Measurements from ENCODE around the gene PTPN22. TPM values are rescaled to one million over a fixed set of nuclear protein-coding genes. Genes with fewer than 3 reads are reported as not detected.

Gene PTPN22
- total RNA-seq (2022; extraction: Qiagen RNA extraction), result not detected in 5 replicates

DNA sequence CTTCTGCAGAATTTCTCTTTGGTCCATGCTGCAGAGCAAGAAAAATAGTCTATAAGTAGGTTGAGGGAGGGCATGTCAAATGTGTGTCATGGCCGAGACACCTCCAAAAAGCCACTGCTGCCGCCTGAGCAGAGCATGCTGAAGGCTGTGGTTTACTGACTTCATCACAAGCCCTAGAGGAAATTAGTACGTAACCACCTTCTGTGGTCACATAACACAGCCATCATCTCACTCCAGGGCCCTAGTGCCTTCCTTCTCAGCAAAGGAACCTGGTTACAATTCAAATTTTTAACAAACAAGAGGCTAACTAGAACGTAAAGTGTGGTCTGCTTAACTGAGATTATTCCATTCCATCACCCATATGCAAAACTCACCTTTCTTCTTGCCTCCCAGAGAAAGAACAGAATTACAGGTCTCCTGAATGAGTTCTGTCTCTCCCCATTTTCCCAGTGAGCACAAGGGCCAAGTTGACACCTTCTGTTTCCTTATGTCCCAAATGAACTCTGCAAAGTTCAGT is at the start of gene PTPN22:
Gene PTPN22, minus strand, starts transcription at position 116 of the 517 bp plus-strand sequence.

DNA sequence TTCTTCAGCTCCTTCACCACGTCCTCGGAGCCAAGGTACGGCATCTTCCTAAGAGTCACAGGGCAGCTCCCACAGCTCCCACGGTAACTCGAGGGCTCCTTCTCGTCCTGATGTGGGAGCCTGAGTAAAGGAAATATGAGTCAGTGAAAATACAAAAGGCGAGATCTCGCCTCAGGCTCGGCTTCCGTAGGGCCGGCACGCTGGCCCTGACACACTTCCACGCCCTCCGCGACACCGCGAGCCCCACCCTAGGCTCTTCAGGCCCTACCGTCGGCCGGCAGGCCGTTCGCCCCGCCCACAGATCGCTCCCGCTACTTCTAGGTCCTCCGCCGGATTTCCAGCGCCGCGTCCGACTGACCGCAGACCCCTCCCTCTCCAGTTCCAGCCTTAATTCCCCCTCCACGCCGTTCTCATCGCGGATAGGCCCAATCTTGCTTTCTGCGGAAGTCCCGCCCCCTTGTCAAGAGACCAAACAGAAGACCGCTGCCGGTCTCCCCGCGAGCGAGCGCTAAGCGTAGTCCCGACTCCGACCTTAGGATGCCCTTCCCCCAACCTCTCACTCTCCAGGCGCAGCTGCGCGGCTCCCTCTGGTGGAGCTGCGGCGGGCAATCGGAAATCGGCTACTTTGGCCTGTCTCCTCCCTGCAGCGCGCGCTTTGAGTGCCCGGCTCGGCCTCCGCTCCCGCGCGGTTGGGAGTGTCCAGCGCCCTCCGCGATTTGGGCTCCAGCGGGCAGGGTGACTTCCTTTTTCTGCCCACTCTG is 33.3 kb upstream of the PTPN22 start, which contains the start of the genes AP4B1 and DCLRE1B:
Gene AP4B1, minus strand, starts transcription at position 126 of the 761 bp plus-strand sequence. Its CDS starts 82 bp downstream, at position 44.
Gene DCLRE1B, plus strand, starts transcription at position 653 of the 761 bp plus-strand sequence. CDS start 261 bp downstream, outside the sequence.

DNA sequence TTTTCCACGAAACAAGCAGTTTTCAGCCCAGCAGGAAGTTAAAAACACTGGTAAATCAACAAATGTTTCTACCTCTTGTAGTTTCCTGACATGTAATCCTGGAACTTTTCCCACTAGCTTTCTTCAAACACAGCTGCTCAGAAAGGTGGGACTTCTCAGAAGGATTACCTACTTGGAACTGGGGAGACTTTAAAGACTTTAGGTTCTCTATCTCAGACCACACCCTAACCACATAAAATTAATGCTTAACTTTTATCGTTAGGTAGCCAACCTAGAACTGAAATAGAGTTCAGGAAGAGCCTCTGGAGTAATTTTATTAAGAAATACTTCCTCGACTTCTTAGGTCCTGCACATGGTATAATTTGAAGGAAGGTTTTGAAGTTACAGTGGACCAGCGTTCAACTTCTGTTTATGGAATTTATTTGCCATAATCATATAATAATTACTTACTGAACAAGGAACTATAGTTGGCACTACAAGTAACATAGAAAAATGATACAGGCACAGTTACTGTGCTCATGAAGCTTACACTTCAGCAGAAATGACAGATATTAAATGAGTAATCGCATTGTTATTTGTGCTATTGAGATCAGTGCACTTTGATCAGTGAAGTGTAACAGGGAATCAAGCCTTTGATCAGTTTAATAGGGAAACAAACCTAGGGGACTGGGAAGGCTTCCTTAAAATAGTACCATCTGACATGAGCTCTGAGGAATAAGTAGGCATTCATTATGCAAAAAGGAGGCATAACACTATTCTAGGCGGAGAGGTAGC is 16.1 kb upstream of the PTPN22 start, which contains the start of gene BCL2L15:
Gene BCL2L15, minus strand, starts transcription at position 180 of the 774 bp plus-strand sequence. CDS start 206 bp downstream, outside the sequence.

DNA sequence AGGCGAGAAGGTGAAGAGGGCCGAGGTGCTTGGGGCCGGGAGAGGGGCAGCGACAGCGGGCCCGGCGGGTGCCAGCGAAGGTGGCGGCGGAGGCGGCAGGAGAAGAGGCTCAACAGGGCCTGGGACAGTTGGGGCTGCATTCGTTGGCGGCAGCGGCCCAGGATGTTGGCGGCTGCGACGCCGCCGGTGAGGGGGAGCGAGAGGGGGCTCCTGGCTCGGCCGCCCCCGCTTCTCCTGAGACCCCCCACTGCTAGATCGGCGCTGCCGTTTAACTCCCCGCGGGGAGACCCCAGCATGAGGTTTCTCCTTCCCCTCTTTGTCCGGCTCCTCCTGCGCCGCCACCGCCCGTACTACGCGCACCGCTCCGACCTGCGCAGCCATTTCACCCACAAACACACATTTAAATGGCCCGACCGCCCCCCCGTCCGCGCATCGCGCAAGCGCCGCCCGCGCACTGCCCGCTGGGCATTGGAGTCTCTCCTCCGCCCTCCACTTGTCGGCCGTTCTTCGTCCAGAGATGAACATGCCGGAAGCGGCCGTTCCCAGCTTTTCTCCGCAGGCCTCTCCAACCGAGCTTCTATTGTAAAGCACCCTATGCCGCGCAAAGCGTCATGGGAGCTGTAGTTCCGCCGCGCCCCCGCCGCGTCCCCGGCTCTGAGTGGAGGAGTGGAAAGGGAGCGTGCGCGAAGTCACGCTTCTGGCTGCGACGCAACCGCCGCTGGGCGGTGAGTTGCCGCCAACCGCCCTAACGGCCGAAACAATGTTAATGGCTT is 59.4 kb downstream of the PTPN22 start, which contains the start of gene RSBN1:
Gene RSBN1, minus strand, starts transcription at position 589 of the 773 bp plus-strand sequence. Its CDS starts 64 bp downstream, at position 525.

Other genes with a start within 250 kb of the PTPN22 start
- gene PHTF1, start 112.2 kb downstream of the PTPN22 start, total RNA-seq (2022; extraction: Qiagen RNA extraction), result 12.7 to 15.0 TPM (median 14.6 TPM) in 5 replicates
- 2.6 to 4.1 TPM (median 3.5 TPM) in 5 replicates for gene RSBN1, start 59.2 kb downstream of the PTPN22 start, total RNA-seq (2022; extraction: Qiagen RNA extraction)
- gene BCL2L15, start 15.9 kb upstream of the PTPN22 start, total RNA-seq (2022; extraction: Qiagen RNA extraction), result 0.13 to 0.60 TPM (median 0.38 TPM) in 5 replicates
- 8.1 to 9.3 TPM (median 8.7 TPM) in 5 replicates for gene AP4B1, start 33.1 kb upstream of the PTPN22 start, total RNA-seq (2022; extraction: Qiagen RNA extraction)
- 8.7 to 10.5 TPM (median 9.6 TPM) in 5 replicates for gene DCLRE1B, start 33.6 kb upstream of the PTPN22 start, total RNA-seq (2022; extraction: Qiagen RNA extraction)
- gene HIPK1, start 57.6 kb upstream of the PTPN22 start, total RNA-seq (2022; extraction: Qiagen RNA extraction), result 11.7 to 17.5 TPM (median 15.4 TPM) in 5 replicates
- gene OLFML3, start 107.8 kb upstream of the PTPN22 start, total RNA-seq (2022; extraction: Qiagen RNA extraction), result 3.6 to 4.2 TPM (median 3.9 TPM) in 5 replicates